ENCODE measurements around the gene RIMBP2.

RIMBP2 gene

DNA sequence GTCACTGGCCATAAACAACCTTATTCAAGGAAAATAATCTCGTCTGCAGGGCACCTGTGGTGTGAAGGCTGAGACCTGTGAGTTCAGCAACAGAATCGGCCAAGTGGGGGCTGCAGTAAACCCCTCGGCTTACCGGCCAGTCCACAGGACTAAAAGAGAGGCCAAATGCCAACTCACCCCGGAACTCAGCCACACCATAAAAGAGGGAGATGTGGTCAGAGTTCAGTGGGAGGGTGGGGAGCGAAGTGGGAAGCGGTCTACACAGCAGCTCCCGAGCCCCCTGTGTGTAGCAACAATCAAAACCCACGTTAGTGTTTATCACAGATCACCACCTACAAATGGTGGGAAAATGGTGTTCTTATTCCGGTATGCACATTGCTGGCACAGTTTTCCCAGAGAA lies 225.4 kb downstream of the RIMBP2 start:
- H3K23ac ChIP-seq (ENCODE audit: low read depth, low read length, poor library complexity), result no peak overlapping the region
- no peak for DNase-seq (ENCODE audit: low spot score)
- H2AFZ ChIP-seq (ENCODE audit: low read length), result no peak overlapping the region
- H4K91ac ChIP-seq (ENCODE audit: low read depth, low read length, poor library complexity), result no peak overlapping the region
- peaks cover 0 to 3% of the 10 kb centered on the region in 2 donors for H3K9me3 ChIP-seq (replicated peaks in 1 of 2; ENCODE audit: control insufficient read depth in 2 of 2, insufficient read depth in 1 of 2, low read depth in 1 of 2, low read length in 2 of 2)
- no CpG with 5 or more reads among the region's 10 CpGs for WGBS, 2 donors (ENCODE audit: extremely low coverage in 2 of 2, insufficient read length in 2 of 2, insufficient replicate concordance in 1 of 2)
- no peak overlapping the region for H3K4me2 ChIP-seq (ENCODE audit: insufficient read depth, low read length, poor library complexity, severe bottlenecking)
- H2BK15ac ChIP-seq (ENCODE audit: low read length), result no peak overlapping the region
- H4K8ac ChIP-seq (ENCODE audit: low read depth, low read length), result no peak overlapping the region
- H3K9ac ChIP-seq (ENCODE audit: low read depth, low read length, poor library complexity), result no peak overlapping the region
- H2AK5ac ChIP-seq (ENCODE audit: low read depth, low read length), result no peak overlapping the region
- no peaks in the 10 kb centered on the region for H3K36me3 ChIP-seq (replicated peaks in 1 of 2; ENCODE audit: control insufficient read depth in 2 of 2, insufficient read depth in 2 of 2, low read length in 2 of 2)
- no peaks in the 10 kb centered on the region for H3K79me1 ChIP-seq (ENCODE audit: low read depth, low read length)
- peaks cover 0 to 19% (median 0%) of the 10 kb centered on the region in 3 experiments for H3K27me3 ChIP-seq (ENCODE audit: control insufficient read depth in 3 of 3, insufficient read depth in 3 of 3, low read depth in 1 of 3, low read length in 3 of 3)
- no peak overlapping the region for H2BK120ac ChIP-seq (ENCODE audit: low read depth, low read length)
- no peak overlapping the region for H3K18ac ChIP-seq (ENCODE audit: low read length)
- no peak overlapping the region for H3K14ac ChIP-seq (ENCODE audit: low read length)
- H3K27ac ChIP-seq (replicated peaks; ENCODE audit: low read length), result no peak overlapping the region
- no peak overlapping the region for H3K4ac ChIP-seq (ENCODE audit: low read length)
- H2BK12ac ChIP-seq (ENCODE audit: low read length), result no peak overlapping the region
- H3K4me3 ChIP-seq (ENCODE audit: low read length in 2 of 2), result no peak overlapping the region
- no peak overlapping the region for H2BK5ac ChIP-seq (ENCODE audit: low read length)
- H3K4me1 ChIP-seq (ENCODE audit: control insufficient read depth in 2 of 2, insufficient read depth in 1 of 2, low read depth in 1 of 2, low read length in 2 of 2), result peaks cover 0 to 9% of the 10 kb centered on the region in 2 donors

DNA sequence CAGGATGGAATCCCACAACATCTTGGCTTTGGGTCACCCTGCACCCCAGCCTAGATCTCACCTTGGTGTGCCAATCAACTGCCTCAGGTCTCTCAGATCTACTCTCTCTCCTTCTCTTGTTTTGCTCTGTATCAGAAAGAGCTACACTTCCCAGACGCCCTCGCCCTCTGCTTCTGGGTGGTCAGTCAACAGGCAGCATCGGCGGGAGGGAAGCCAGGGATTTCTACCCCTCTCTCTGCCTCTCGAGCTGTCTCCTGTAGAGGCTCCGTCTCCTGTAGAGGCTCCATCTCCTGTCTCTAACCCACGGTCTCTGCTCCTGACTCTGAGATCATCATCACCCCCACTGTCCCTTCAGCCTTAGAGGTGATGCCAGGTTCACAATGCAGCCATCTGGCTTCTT lies 226.8 kb downstream of the RIMBP2 start:
- peaks cover 0 to 3% of the 10 kb centered on the region in 2 donors for H3K9me3 ChIP-seq (replicated peaks in 1 of 2; ENCODE audit: control insufficient read depth in 2 of 2, insufficient read depth in 1 of 2, low read depth in 1 of 2, low read length in 2 of 2)
- H3K4me2 ChIP-seq (ENCODE audit: insufficient read depth, low read length, poor library complexity, severe bottlenecking), result no peak overlapping the region

GRCh38 chr12:130488358-130488710 lies 227.8 kb downstream of the RIMBP2 start:
- no peak overlapping the region for H3K4me2 ChIP-seq (ENCODE audit: insufficient read depth, low read length, poor library complexity, severe bottlenecking)
- no CpG with 5 or more reads among the region's 5 CpGs for WGBS, 2 donors (ENCODE audit: extremely low coverage in 2 of 2, insufficient read length in 2 of 2, insufficient replicate concordance in 1 of 2)
- H3K4me3 ChIP-seq (ENCODE audit: low read length in 2 of 2), result no peak overlapping the region
- no peak overlapping the region for H2BK15ac ChIP-seq (ENCODE audit: low read length)
- H4K91ac ChIP-seq (ENCODE audit: low read depth, low read length, poor library complexity), result no peak overlapping the region
- H3K27me3 ChIP-seq (ENCODE audit: control insufficient read depth in 3 of 3, insufficient read depth in 3 of 3, low read depth in 1 of 3, low read length in 3 of 3), result peaks cover 0 to 19% (median 0%) of the 10 kb centered on the region in 3 experiments
- no peak overlapping the region for H2BK120ac ChIP-seq (ENCODE audit: low read depth, low read length)
- no peak overlapping the region for H3K23ac ChIP-seq (ENCODE audit: low read depth, low read length, poor library complexity)
- no peak overlapping the region for H3K4ac ChIP-seq (ENCODE audit: low read length)
- no peak overlapping the region for H3K27ac ChIP-seq (replicated peaks; ENCODE audit: low read length)
- H3K79me1 ChIP-seq (ENCODE audit: low read depth, low read length), result no peaks in the 10 kb centered on the region
- no peak overlapping the region for H3K18ac ChIP-seq (ENCODE audit: low read length)
- H3K9me3 ChIP-seq (replicated peaks in 1 of 2; ENCODE audit: control insufficient read depth in 2 of 2, insufficient read depth in 1 of 2, low read depth in 1 of 2, low read length in 2 of 2), result peaks cover 0 to 3% of the 10 kb centered on the region in 2 donors
- H2BK5ac ChIP-seq (ENCODE audit: low read length), result no peak overlapping the region
- no peak overlapping the region for H2BK12ac ChIP-seq (ENCODE audit: low read length)
- no peak overlapping the region for H3K9ac ChIP-seq (ENCODE audit: low read depth, low read length, poor library complexity)
- no peak overlapping the region for H2AFZ ChIP-seq (ENCODE audit: low read length)
- no peak overlapping the region for H4K8ac ChIP-seq (ENCODE audit: low read depth, low read length)
- H2AK5ac ChIP-seq (ENCODE audit: low read depth, low read length), result no peak overlapping the region
- H3K14ac ChIP-seq (ENCODE audit: low read length), result no peak overlapping the region
- H3K36me3 ChIP-seq (replicated peaks in 1 of 2; ENCODE audit: control insufficient read depth in 2 of 2, insufficient read depth in 2 of 2, low read length in 2 of 2), result no peaks in the 10 kb centered on the region
- peaks cover 0 to 9% of the 10 kb centered on the region in 2 donors for H3K4me1 ChIP-seq (ENCODE audit: control insufficient read depth in 2 of 2, insufficient read depth in 1 of 2, low read depth in 1 of 2, low read length in 2 of 2)
- no peak for DNase-seq (ENCODE audit: low spot score)

More for the DNA sequence above, 226.8 kb downstream of the RIMBP2 start:
- Histone ChIP-seq H4K91ac (ENCODE audit: low read depth, low read length, poor library complexity) (no peak overlapping the region), H2BK12ac (ENCODE audit: low read length) (no peak overlapping the region), H3K23ac (ENCODE audit: low read depth, low read length, poor library complexity) (no peak overlapping the region), H3K79me1 (ENCODE audit: low read depth, low read length) (no peaks in the 10 kb centered on the region), H3K36me3 (replicated peaks in 1 of 2; ENCODE audit: control insufficient read depth in 2 of 2, insufficient read depth in 2 of 2, low read length in 2 of 2) (no peaks in the 10 kb centered on the region), H3K18ac (ENCODE audit: low read length) (no peak overlapping the region), H3K4ac (ENCODE audit: low read length) (no peak overlapping the region), H2BK15ac (ENCODE audit: low read length) (no peak overlapping the region), H3K27me3 (ENCODE audit: control insufficient read depth in 3 of 3, insufficient read depth in 3 of 3, low read depth in 1 of 3, low read length in 3 of 3) (peaks cover 0 to 19% (median 0%) of the 10 kb centered on the region in 3 experiments), H4K8ac (ENCODE audit: low read depth, low read length) (no peak overlapping the region), H2BK5ac (ENCODE audit: low read length) (no peak overlapping the region), H2AFZ (ENCODE audit: low read length) (no peak overlapping the region), H3K14ac (ENCODE audit: low read length) (no peak overlapping the region), H3K4me3 (ENCODE audit: low read length in 2 of 2) (peak overlapping the region in 1 of 2 donors; percentile 23), H2AK5ac (ENCODE audit: low read depth, low read length) (no peak overlapping the region), H3K27ac (replicated peaks; ENCODE audit: low read length) (no peak overlapping the region), H2BK120ac (ENCODE audit: low read depth, low read length) (no peak overlapping the region), H3K4me1 (ENCODE audit: control insufficient read depth in 2 of 2, insufficient read depth in 1 of 2, low read depth in 1 of 2, low read length in 2 of 2) (peaks cover 0 to 9% of the 10 kb centered on the region in 2 donors), H3K9ac (ENCODE audit: low read depth, low read length, poor library complexity) (no peak overlapping the region)
- WGBS, 2 donors (ENCODE audit: extremely low coverage in 2 of 2, insufficient read length in 2 of 2, insufficient replicate concordance in 1 of 2), result no CpG with 5 or more reads among the region's 7 CpGs
- no peak for DNase-seq (ENCODE audit: low spot score)

- no peaks in the 10 kb centered on the region for H3K79me1 ChIP-seq (ENCODE audit: low read depth, low read length)
- no peak overlapping the region for H3K4me2 ChIP-seq (ENCODE audit: insufficient read depth, low read length, poor library complexity, severe bottlenecking)
- no peak overlapping the region for H2BK120ac ChIP-seq (ENCODE audit: low read depth, low read length)
- no peak overlapping the region for H2BK15ac ChIP-seq (ENCODE audit: low read length)
- no peak overlapping the region for H4K8ac ChIP-seq (ENCODE audit: low read depth, low read length)
- H3K4ac ChIP-seq (ENCODE audit: low read length), result no peak overlapping the region
- no peak overlapping the region for H4K91ac ChIP-seq (ENCODE audit: low read depth, low read length, poor library complexity)
- H3K18ac ChIP-seq (ENCODE audit: low read length), result no peak overlapping the region
- no peak overlapping the region for H2AK5ac ChIP-seq (ENCODE audit: low read depth, low read length)
- peaks cover 0 to 9% of the 10 kb centered on the region in 2 donors for H3K4me1 ChIP-seq (ENCODE audit: control insufficient read depth in 2 of 2, insufficient read depth in 1 of 2, low read depth in 1 of 2, low read length in 2 of 2)
- DNase-seq (ENCODE audit: low spot score), result no peak
- H3K4me3 ChIP-seq (ENCODE audit: low read length in 2 of 2), result no peak overlapping the region
- peaks cover 0 to 19% (median 0%) of the 10 kb centered on the region in 3 experiments for H3K27me3 ChIP-seq (ENCODE audit: control insufficient read depth in 3 of 3, insufficient read depth in 3 of 3, low read depth in 1 of 3, low read length in 3 of 3)
- H3K14ac ChIP-seq (ENCODE audit: low read length), result peak overlapping the region; percentile 41
- no peak overlapping the region for H2AFZ ChIP-seq (ENCODE audit: low read length)
- H3K23ac ChIP-seq (ENCODE audit: low read depth, low read length, poor library complexity), result no peak overlapping the region
- no peaks in the 10 kb centered on the region for H3K36me3 ChIP-seq (replicated peaks in 1 of 2; ENCODE audit: control insufficient read depth in 2 of 2, insufficient read depth in 2 of 2, low read length in 2 of 2)
- H3K27ac ChIP-seq (replicated peaks; ENCODE audit: low read length), result no peak overlapping the region
- no peak overlapping the region for H2BK5ac ChIP-seq (ENCODE audit: low read length)
- no peak overlapping the region for H2BK12ac ChIP-seq (ENCODE audit: low read length)
- H3K9ac ChIP-seq (ENCODE audit: low read depth, low read length, poor library complexity), result no peak overlapping the region
- peaks cover 0 to 3% of the 10 kb centered on the region in 2 donors for H3K9me3 ChIP-seq (replicated peaks in 1 of 2; ENCODE audit: control insufficient read depth in 2 of 2, insufficient read depth in 1 of 2, low read depth in 1 of 2, low read length in 2 of 2)
- no CpG with 5 or more reads among the region's 11 CpGs for WGBS, 2 donors (ENCODE audit: extremely low coverage in 2 of 2, insufficient read length in 2 of 2, insufficient replicate concordance in 1 of 2)
Observed at GRCh38 chr12:130487636-130488357, 228.3 kb downstream of the RIMBP2 start.

All from neuronal stem cell (in vitro differentiated cells).